HTR-8/SVneo (cell line): Measurements from ENCODE around the gene TOR3A.

Experiments used
- DNase-seq: peaks from one replicate; pipeline ENCODE4 v3.0.0; 2011; ENCODE audit warnings: low spot score, mixed read lengths; ENCODE audit not compliant: insufficient read length
- FAIRE-seq: peaks from 2 replicates; lab custom pipeline; 2011; peaks lifted over from hg19 to GRCh38; lab: Jason Lieb, UNC

TOR3A gene

GRCh38 chr1:179141592-179142251 lies 59.9 kb downstream of the TOR3A start:
- peak; percentile 9 for FAIRE-seq
- no peak for DNase-seq

- FAIRE-seq (peak; percentile 55), DNase-seq (peak; percentile 84)
Observed at GRCh38 chr1:179142889-179143299, 61.0 kb downstream of the TOR3A start.

- FAIRE-seq (no peak), DNase-seq (no peak)
Observed at GRCh38 chr1:179143322-179143721, 61.5 kb downstream of the TOR3A start.

GRCh38 chr1:179144626-179145025 lies 62.8 kb downstream of the TOR3A start:
- FAIRE-seq (no peak), DNase-seq (no peak)

- DNase-seq (no peak), FAIRE-seq (no peak)
Observed at GRCh38 chr1:179145521-179145920, 63.7 kb downstream of the TOR3A start.
